Activated effector memory CD4-positive, alpha-beta T cell treated with Interleukin-2 at 50 U/mL for 16 hours (primary cell): ENCODE data around the gene TMEM209.
"Not testable (repeated sequence)": the region's sequence is repeated elsewhere in the genome, so short reads cannot be mapped to it uniquely, and the experiment has no call there.

Experiments
- DNase-seq: peaks from one replicate; pipeline ENCODE4 v3.0.0-alpha.2; 2020

TMEM209 gene

DNA sequence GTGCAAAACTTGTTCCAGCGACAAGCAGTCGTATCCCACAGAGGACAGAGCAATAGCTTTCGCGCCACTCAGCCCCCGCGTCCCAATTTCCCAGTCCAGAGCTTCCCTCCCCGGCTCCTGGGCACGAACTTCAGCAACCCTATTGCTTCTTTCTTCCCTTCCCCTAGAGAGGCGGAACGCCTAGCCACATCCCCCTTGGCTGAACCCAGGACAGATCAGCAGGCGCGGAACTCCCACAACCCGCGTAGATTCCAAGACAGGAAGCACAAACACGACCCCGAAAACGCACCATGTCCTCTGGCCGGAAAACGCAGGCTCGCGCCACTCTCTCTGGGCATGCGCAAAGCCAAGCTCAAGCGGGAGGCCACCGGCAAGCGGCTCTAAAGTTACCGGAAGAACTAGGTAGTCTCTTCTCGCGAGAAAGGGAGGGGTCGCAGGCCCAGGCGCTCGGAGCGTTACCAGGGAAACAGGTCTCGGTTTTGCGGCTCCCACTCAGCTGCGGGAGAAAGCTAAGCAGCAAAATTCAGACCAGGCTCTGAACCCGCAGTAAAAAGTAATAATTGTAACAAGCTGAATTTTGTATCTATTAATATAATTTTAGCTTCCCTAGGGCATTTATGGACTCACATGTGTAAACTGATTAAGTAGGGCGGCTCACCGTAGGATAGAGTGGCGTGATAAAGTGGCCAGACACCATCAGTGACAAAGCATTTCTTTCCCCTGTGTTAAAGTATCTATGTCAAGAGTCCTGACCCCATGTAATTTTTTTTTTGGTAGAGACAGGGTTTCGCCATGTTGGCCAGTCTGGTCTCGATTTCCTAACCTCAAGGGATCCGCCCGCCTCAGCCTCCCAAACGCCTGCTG is at the start of gene TMEM209:
Gene TMEM209 (minus strand): TSS at position 323 of the 864 bp plus-strand sequence. CDS start 31 bp downstream, at position 292.
- DNase-seq = peak; percentile 88

DNA sequence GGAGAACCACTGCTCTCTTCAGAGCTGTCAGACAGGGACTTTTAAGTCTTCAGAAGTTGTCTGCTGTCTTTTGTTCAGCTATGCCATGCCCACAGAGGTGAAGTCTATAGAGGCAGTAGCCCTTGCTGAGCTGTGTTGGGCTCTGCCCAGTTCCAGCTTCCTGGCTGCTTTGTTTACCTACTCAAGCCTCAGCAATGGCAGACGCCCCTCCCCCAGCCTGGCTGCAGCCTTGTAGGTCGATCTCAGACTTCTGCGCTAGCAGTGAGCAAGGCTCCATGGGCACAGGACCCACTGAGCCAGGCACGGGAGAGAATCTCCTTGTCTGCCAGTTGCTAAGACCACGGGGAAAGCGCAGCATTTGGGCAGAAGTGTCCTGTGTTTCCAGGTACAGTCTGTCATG is 49.3 kb upstream of the TMEM209 start:
- DNase-seq = no peak

DNA sequence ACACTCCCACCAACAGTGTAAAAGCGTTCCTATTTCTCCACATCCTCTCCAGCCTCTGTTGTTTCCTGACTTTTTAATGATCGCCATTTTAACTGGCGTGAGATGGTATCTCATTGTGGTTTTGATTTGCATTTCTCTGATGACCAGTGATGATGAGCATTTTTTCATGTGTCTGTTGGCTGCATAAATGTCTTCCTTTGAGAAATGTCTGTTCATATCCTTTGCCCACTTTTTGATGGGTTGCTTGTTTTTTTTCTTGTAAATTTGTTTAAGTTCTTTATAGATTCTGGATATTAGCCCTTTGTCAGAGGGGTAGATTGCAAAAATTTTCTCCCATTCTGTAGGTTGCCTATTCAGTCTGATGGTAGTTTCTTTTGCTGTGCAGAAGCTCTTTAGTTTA is 44.4 kb upstream of the TMEM209 start:
- DNase-seq = not testable (repeated sequence)

DNA sequence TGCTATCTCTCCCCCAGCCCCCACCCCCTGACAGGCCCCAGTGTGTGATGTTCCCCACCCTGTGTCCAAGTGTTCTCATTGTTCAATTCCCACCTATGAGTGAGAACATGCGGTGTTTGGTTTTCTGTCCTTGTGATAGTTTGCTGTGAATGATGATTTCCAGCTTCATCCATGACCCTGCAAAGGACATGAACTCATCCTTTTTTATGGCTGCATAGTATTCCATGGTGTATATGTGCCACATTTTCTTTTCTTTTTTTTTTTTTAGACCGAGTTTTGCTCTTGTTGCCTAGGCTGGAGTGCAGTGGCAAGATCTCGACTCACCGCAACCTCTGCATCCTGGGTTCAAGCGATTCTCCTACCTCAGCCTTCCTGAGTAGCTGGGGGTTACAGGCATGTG is 43.6 kb upstream of the TMEM209 start:
- not testable (repeated sequence) for DNase-seq

DNA sequence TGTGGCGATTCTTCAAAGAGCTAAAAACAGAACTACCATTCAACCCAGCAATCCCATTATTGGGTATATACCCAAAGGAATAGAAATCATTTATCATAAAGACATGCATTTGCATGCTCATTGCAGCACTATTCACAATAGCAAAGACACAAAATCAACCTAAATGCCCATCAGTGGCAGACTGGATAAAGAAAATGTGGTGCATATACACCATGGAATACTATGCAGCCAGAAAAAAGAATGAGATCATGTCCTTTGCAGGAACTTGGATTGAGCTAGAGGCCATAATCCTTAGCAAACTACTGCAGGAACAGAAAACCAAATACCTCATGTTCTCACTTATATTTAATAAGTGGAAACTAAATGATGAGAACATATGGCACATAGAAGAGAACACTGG is 41.3 kb upstream of the TMEM209 start:
- DNase-seq = not testable (repeated sequence)

DNA sequence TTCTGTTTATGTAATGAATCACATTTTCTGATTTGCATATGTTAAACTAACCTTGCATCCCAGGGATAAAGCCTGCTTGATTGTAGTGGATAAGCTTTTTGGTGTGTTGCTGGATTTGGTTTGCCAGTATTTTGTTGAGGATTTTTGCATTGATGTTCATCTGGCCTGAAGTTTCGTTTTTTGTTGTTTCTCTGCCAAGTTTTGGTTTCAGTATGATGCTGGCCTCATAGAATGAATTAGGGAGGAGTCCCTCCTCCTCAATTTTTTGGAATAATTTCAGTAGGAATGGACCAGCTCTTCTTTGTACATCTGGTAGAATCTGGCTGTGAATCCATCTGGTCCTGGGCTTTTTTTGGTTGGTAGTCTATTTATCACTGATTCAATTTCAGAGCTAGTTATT is 38.3 kb upstream of the TMEM209 start:
- DNase-seq = not testable (repeated sequence)

DNA sequence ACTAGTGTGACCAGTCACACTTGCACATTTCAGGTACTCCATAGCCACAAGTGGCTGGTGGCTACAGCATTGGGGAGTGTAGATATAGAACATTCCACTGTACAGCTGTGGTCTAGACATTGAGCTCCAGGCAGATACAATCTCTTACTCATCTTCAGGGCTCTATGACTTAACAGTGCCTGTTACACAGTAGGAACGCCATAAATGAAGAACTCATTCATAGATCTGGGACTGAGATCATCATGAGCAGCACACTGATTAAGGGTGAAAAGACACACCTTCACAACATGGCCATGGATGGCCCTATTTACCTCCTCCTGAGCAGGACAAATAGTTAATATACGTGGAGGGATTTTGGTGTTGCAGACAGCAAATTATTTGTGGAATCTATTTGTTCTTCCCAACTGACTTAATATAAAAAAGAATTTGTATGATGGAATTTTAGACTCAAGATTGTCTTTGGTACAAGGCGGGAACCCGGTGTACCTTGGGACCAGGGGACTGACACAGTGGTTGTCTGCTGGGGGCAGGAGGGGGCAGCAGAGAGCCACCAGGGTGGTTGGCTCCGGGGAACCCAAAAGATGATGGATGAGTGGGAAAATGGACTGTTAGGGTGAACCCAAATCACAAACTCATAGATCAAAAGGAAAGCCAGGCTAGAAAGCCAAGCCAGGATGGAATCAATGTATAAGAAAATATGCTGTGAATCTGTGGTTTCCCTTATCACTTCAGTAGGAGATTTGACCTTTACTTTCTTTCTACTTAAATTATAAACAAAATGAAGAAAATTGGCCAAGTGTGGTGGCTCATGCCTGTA is 37.2 kb upstream of the TMEM209 start:
- no peak for DNase-seq

DNA sequence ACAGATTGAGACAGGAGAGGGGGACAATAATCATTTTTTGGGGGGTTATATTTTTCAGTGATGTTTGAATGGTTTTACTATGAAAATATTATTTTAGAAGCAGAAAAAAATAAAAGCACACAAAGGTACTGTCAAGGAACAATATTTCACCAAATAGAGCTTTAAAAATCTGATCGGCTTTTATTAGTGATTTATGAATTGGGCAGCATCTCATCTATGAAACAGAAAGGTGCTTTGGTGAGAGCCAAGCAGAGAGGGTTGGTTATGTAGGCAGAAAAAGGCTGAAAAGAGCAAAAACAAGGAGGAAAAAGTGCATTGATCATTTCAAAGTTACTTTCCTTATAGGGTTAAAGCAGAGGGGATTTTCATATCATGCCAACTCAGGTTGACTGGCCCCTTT is 35.0 kb upstream of the TMEM209 start:
- DNase-seq = no peak

DNA sequence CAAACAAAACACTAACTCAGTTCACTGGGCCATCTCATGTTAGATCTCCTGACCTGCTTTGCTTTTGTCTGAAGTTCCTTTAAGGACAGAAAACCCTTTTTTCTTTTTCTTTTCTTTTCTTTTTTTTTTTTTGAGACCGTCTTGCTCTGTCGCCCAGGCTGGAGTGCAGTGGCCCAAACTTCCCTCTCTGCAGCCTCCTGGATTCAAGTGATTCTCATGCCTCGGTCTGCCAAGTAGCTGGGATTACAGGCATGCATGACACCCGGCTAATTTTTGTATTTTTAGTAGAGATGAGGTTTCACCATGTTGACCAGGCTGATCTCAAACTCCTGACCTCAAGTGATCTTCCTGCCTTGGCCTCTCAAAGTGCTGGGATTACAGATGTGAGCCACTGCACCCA is 31.2 kb upstream of the TMEM209 start:
- DNase-seq = not testable (repeated sequence)

DNA sequence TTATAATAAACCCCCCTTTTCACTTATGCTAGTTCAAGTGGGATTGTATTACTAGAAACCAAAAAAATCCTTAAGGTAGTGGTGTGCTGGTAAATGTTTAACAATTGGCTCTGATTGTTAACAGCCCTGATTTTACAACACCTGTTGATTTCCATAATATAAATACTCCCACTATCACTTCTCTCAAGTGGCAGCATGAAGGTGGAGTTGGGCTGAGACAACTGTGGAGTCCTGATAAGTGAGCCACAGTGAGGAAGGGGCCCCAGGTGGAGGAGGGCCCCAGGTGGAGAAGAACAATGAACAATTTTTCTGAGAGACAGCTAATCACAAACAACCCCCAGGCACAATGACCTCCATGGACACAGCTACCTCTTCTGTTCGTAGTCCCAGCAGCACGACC is 28.9 kb upstream of the TMEM209 start:
- no peak for DNase-seq

DNA sequence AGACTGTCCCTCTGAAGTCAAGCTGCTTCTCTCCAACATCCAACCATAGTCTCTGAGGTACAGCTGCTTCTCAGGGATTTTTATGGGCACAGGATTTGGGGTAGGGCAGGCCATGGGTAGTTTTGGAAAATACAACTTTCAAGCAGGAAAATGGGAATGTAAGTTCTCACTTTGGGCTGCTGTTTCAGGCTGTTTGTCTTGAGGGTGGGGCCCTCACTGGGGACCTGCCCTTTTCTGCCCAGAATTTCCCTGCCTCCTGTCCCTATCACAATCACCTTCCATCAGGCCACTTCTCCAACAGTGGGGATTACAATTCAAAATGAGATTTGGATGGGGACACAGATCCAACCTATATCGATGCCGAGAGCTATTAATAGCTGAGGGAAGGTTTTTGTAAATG is 27.0 kb upstream of the TMEM209 start:
- no peak for DNase-seq

DNA sequence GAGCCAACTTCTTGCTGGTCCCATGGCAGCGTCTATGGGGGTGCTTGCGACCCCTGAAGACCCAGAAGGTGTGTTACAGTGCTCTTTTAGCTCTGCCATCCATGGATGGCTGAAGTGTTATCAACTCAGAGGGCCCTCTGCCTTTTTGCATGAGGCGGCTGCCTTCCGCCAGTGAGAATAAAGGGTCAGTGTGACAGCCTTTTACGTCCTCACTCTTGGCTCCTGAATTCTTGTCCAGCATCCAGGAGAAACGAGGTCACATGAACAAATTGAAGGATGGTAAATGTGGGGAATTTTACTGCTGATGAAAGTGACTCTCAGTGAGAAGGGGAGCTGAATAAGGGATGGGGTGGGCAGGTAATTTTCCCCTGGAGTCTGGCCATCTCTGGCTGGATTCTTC is 26.6 kb upstream of the TMEM209 start:
- DNase-seq = no peak

DNA sequence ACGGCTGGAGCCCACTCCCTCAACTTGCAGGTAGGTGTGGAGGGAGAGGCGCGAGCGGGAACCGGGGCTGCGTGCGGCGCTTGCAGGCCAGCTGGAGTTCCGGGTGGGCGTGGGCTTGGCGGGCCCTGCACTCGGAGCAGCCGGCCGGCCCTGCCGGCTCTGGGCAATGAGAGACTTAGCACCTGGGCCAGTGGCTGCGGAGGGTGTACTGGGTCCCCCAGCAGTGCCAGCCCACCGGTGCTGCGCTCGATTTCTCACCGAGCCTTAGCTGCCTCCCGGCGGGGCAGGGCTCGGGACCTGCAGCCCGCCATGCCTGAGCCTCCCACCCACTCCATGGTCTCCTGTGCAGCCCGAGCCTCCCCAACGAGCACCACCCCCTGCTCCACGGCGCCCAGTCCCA is 24.8 kb upstream of the TMEM209 start:
- DNase-seq = not testable (repeated sequence)

DNA sequence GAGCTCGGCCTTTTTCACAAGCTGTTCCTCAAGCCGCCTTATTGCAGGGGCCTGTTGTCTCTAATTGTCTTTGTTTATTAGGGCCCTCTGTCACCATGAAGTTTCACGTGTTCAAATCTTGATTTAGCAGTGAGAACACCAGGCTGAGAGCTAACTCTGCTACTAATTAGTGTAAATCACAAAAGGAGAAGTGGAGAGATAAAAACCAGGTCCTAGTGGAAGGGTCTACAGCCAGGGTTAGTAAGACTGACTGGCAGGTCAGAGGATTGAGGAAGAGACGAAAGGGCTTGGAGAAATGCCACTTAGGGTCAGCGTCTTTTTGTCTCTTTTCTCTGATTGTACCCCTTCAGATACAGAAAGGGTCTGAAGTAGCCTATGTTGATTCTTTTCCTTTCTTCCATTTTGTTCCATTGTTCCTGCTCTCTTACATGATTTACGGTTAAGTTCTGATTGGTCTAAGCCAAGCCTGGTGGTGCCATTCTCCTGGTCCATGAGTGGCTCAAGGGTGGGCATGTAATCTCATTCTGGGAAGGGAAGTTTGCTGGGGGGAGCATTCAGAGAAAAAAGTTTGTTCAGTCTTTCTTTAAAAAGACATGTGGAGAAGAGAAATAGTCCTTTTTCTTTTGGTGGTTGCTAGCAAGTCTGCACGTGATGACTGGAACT is 23.8 kb upstream of the TMEM209 start:
- DNase-seq = no peak

DNA sequence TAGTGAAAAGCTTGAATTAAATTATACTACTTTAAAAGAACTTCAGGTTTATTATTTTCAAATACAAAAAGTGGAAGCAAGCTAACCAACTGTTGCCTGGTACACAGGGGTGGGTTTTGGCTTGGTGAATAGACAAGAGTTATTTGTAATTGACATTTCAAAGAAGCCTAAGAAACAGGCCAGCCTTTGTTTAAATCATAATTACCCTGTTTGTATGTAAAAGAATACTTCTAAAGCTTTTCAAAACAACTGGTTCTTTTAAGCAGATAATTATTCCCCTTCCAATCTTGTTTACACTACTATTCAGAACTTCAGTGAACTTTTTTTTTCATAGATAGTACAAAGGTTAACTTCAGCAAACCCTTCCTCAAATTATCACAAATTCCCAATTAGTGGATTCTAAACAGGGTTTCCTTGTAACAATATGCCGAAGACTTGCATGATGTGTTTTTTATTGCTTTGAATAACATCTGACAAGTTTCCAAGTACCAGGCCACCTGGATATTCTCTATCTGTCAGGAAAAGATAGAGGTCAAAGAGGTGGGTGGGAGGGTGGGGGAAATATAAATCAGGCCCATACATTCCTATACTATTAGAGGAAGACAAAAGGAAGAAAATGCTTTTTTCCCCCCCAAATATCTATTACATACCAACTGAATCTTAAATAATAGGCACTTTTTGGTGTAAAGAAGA is 22.8 kb upstream of the TMEM209 start:
- no peak for DNase-seq

DNA sequence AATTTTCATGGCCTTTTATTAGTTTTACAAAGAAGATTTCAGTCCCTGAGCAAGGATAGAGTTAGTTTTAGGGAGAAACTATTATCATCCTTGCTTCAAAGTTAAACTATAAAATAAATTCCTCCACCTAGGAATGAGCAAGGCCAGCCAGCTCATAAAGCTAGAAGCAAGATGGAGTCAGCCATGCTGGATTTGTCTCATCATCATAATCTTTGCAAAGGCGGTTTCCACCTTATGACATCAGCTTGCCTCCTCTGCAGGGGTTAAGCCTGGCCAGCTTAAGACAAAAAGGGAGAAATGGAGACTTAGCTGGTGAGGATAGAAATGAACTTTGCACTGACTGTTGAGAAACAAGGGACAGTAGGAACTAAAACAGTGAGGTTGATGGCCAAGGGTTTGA is 21.1 kb upstream of the TMEM209 start:
- no peak for DNase-seq

DNA sequence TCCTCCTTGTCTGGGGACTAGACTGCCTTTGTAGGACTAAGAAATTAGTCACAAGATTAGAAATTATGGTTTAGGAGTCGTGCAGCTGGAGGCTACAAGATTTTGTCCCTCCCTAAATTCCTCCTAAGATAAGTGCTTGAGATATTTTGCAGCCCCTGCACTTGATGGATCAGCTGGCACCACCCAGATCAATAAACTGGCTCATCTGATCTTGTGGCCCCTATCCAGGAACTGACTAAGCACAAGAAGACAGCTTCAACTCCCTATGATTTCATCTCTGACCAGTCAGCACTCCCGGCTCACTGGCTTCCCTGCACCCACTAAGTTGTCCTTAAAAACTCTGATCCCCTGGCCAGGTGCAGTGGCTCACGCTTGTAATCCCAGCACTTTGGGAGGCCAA is 19.7 kb upstream of the TMEM209 start:
- not testable (repeated sequence) for DNase-seq

DNA sequence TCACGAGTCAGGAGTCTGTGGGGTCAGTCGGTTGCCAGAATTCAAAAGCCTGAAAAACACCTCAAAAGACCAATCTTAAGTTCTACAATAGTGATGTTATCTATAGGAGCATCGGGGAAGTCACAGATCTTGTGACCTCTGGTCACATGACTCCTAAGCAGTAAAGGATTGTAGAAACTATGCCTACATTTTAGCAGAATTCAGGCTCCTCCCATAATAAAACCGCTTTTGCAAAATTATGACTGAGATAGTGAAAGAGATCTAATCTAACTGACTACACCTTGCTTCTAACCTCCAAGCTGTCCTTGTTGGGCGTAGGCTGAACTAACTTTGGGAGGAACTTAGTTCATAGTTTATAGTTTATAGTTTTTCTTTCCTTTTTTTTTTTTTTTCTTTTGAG is 19.0 kb upstream of the TMEM209 start:
- DNase-seq = no peak

DNA sequence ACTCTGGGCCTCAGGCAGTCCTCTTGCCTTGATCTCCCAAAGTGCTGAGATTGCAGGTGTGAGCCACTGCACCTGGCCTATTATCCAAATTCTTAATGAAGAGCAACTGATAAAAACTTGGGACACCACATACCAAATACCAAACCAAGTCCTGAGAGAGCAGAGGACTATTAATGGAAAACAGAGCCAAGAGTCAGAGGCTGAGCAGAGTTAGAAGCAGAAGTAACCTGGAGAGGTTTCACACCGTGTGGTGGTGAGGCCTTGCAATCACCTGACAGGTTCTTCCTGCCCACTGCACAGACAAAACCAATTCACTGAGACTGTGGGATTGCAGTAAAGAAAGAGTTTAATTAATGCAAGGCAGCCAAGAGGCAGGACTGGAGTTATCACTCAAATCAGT is 18.4 kb upstream of the TMEM209 start:
- no peak for DNase-seq

DNA sequence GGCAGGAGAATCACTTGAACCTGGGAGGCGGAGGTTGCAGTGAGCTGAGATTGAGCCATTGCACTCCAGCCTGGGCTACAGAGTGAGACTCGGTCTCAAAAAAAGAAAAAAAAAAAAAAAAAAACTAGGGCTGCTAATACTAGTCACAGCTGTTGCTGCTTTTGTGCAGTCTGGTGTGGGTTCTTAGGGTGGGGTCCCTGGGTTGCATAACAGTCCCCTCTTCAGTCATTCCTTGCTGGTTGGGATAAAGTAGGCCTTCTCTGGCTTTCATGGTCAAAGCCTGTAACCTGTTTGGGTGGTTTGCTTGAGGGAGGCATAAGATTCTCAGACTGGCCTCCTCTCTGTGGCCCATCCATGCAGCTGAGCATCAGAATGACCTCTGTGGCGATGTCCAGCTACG is 16.5 kb upstream of the TMEM209 start:
- no peak for DNase-seq

DNA sequence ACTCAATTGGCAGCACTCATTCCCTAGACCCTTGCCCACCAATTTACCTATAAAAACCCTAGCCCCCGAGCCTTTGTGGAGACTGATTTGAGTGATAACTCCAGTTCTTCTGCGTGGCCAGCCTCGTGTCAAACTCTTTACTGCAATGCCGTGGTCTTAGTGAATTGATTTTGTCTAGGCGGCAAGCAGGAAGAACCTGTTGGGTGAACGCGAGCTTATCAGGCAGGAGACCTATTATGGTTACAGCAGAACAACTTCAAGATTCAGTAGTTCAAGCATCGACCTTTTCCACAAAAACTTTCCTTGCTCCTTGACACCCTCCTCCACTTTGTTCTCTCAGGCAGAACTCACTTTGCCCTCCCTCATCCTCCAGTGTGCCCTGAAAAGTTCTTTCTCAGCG is 14.7 kb upstream of the TMEM209 start:
- DNase-seq = no peak

DNA sequence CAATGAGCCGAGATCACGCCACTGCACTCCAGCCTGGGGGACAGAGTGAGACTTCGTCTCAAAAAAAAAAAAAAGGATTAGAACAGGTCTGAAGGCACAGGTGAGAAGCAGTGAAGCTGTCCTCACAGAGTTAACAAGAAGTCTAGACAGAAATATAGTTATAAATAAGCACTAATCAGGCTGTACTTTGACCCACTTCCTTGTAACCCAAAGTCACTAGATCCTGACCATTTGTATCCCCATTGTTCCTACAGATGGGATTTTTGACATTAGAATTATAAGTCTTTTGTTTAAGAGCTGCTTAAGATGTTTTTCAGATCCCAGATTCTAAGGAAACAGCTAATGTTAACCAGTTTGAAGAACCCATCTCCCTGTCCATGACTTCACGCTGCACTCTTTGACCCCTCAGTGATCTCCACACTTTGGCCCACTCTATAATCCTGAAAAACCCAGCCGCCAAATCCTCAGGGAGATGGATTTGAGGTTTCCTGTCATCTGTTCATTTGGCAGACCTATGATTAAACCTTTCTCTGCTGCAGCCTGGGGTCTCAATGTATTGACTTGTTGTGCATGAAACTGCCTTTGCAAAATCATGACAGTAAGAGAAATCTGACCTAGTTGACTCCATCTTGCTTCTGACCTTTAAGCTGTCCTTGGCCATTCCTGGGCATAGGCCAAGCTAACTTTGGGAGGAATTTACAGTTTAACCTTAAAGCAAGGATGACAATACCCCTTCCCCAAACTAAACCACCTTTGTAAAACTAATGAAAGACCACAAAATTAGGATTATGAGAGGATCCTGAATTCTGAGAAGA is 13.8 kb upstream of the TMEM209 start:
- no peak for DNase-seq
